NOMO-1 (cell line): ENCODE data around the gene TRIM4.

Experiments
- DNase-seq, 2 experiments: peaks; one replicate each; lab custom pipeline; 2025; ENCODE audit not compliant: unreplicated experiment in 2 of 2; lab: John Stamatoyannopoulos, UW

The TRIM4 gene

DNA sequence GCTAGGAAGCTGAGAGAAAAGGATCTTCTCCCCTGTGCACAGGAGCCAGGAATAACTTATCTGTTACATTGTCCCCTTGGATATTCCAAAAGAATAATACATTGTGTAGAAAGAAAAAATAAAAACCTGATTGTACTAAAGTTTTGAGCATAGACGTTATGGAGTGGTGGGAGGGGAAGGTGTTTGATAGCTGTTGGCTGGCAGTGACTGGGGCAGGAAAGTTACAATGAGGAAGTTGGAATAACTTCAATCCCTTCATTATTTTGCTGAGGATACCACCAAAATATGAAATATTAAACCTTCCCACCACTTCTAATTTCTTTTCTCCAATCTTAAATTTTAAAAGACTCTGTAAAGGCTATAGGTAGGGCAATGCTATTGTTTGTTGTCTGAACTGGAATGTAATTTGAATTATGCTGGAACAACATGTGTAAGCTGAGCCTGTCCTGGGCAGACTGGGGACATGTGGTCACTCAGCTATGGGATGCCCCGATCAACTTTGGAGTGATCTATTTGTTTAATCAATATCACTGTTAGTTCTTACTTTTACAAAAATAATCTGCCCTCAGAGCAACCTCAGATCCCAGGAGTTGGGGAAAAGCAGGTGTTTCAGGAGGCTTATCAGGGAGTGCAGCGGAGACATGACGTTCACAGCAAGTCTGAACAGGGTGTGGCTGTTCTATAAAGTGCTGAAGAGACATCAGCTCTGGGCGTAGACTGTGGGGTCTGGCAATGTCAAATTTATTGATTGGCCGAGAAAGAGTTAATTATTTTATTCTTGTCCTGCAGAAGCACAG lies 70.7 kb downstream of the TRIM4 start:
- DNase-seq, result no peak

DNA sequence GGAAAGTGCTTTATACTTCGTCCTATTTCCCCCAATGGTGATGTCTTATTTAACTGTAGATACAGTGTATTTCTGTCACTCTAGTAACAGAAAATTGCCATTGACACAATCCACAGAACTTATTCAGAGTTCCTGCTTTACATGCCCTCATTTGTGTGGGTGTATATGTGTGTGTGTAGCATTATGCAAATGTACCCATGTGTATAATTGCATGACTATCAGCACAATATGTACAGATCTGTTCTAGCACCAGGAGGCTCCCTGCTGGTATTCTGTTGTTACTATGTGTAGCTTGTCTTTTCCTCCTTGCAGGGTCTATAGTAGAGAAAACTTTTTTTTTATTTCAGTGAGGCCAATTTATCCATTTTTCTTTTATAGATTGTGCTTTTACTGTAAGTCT lies 75.0 kb downstream of the TRIM4 start:
- DNase-seq, result no peak

DNA sequence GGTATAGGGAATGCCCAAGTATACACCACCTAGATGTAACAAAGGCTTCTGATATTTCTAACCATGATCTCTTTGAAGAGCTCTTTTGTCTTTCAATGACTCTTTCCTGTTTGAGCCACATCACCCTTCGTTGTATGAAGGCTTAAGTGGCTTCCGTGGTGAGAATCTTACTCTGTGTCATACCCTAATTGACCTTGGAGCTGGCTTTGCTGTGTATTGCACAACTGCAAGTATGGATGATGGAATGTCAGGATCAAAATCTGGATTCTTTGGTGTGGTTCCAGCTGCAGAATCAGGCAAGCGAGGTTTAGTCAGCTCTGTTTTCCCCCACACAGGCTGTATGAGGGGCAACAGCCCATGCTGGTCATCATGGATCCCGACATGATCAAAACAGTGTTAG lies 75.5 kb downstream of the TRIM4 start:
- DNase-seq, result no peak

DNA sequence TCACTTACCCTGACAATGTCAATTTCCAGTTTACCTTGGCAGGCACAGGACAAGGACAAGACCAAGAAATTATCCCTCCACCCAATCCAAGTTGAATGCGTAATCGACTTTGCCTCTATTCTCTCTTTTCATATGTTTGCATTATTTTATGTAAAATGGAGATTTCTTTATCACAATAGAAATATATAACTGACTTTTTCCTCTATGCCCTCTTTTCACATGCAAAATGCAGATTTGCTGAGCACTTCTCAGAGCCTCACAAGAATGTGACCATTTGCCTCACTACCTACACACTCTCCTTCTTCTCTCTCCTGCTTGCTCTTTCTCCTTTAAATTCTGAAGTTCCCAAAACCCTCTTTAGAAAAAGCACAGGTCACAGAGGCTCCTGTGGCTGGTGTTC lies 76.4 kb downstream of the TRIM4 start:
- no peak for DNase-seq
